Activated CD4-positive, alpha-beta T cell treated with anti-CD3 and anti-CD28 coated beads for 1 hour (primary cell): Measurements from ENCODE around the gene FRG1.
"Not testable (repeated sequence)": the region's sequence is repeated elsewhere in the genome, so short reads cannot be mapped to it uniquely, and the experiment has no call there.

Experiments used
- DNase-seq: peaks from one replicate; pipeline ENCODE4 v3.0.0-alpha.2; 2020

FRG1 gene

DNA sequence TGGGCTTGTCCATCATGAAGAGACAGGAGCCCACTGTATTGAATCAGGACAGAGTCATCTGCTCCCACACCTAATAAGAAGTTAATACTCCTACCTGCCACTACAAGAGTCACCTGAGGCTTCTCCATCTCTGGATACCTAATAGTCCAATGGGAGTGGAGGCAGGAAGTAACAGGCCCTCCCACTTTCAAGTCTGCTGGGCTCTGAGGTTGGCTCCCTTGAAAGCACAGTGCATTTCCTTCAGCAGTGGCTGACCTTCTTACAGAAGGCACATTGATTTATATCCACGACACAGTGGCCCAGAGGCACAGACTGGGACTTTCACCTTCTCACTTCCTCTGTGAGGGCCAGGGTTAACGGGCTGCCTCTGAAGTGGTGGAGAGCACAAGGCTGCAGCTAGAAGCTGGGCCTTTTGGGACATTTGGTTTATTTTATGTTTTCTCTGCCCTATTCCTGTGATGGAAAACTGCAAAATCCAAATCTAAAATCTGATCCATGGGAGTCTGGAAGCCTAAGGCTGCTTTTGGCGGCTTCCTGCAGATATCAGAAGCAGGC lies 48.3 kb downstream of the FRG1 start:
- no peak for DNase-seq

DNA sequence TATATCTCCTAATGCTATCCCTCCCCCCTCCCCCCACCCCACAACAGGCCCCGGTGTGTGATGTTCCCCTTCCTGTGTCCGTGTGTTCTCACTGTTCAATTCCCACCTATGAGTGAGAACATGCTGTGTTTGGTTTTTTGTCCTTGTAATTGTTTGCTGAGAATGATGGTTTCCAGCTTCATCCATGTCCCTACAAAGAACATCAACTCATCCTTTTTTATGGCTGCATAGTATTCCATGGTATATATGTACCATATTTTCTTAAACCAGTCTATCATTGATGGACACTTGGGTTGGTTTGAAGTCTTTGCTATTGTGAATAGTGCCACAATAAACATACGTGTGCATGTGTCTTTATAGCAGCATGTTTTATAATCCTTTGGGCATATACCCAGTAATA lies 49.3 kb downstream of the FRG1 start:
- not testable (repeated sequence) for DNase-seq
